GM19035 (cell line): ENCODE results near the gene PCDHA9.
"Not testable (repeated sequence)": the region's sequence is repeated elsewhere in the genome, so short reads cannot be mapped to it uniquely, and the experiment has no call there.

Experiments used
- ATAC-seq: cut with Tn5 transposase; IDR thresholded peaks from one replicate; pipeline ENCODE4 v1.9.1; 2021; ENCODE audit not compliant: unreplicated experiment

The PCDHA9 gene, protein sequence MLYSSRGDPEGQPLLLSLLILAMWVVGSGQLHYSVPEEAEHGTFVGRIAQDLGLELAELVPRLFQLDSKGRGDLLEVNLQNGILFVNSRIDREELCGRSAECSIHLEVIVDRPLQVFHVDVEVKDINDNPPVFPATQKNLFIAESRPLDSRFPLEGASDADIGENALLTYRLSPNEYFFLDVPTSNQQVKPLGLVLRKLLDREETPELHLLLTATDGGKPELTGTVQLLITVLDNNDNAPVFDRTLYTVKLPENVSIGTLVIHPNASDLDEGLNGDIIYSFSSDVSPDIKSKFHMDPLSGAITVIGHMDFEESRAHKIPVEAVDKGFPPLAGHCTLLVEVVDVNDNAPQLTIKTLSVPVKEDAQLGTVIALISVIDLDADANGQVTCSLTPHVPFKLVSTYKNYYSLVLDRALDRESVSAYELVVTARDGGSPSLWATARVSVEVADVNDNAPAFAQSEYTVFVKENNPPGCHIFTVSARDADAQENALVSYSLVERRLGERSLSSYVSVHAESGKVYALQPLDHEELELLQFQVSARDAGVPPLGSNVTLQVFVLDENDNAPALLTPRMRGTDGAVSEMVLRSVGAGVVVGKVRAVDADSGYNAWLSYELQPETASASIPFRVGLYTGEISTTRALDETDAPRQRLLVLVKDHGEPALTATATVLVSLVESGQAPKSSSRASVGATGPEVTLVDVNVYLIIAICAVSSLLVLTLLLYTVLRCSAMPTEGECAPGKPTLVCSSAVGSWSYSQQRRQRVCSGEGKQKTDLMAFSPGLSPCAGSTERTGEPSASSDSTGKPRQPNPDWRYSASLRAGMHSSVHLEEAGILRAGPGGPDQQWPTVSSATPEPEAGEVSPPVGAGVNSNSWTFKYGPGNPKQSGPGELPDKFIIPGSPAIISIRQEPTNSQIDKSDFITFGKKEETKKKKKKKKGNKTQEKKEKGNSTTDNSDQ

DNA sequence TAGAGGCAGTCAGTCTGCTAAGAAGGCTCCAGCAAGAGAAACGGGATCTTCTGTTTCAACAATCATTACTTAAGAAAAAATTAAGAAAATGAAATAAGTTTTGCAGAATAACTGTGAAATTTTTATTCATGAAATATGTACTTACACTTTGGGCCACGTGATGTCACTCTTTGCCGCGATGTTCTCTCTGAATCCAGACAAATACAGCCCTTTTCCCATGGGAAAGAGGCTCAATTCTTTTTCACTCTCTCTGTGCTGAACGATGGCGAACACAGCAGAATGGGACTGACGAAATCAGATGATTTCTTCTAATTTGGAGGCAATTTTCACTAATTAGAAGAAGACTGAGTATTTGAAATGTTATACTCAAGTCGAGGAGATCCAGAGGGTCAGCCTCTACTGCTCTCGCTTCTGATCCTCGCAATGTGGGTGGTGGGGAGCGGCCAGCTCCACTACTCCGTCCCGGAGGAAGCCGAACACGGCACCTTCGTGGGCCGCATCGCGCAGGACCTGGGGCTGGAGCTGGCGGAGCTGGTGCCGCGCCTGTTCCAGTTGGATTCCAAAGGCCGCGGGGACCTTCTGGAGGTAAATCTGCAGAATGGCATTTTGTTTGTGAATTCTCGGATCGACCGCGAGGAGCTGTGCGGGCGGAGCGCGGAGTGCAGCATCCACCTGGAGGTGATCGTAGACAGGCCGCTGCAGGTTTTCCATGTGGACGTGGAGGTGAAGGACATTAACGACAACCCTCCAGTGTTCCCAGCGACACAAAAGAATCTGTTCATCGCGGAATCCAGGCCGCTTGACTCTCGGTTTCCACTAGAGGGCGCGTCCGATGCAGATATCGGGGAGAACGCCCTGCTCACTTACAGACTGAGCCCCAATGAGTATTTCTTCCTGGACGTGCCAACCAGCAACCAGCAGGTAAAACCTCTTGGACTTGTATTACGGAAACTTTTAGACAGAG is at the start of gene PCDHA9:
PCDHA9 (plus strand) TSS at position 244 of the 964 bp plus-strand sequence; CDS start at position 358, 114 bp downstream.
- ATAC-seq = not testable (repeated sequence)

DNA sequence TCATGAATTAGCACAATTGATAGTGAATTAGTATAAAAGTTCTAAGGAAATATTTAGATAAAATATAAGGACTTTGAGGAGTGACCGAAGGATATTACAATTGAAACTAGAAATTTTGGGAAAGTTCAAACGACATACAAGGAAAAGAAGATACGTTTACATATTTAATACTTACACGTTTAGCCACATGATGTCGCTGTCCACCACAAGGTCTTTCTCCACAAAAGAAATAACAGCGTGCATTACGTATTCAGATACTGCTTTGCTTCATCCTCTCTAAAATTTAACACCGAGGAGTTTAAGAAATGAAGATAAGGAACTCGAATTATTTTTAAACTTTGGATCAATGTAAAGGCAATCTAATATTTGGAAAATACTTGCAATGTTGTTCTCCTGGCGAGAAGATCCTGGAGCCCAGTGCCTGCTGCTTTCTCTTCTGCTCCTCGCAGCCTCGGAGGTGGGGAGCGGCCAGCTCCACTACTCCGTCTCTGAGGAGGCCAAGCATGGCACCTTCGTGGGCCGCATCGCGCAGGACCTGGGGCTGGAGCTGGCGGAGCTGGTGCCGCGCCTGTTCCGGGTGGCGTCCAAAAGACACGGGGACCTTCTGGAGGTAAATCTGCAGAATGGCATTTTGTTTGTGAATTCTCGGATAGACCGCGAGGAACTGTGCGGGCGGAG is 47.2 kb upstream of the PCDHA9 start, which contains the start of gene PCDHA3:
PCDHA3 (plus strand) TSS at position 242 of the 678 bp plus-strand sequence.
- ATAC-seq = no peak

GRCh38 chr5:140801494-140801841 is 46.7 kb upstream of the PCDHA9 start:
- ATAC-seq = no peak

- ATAC-seq = not testable (repeated sequence)
Measured at GRCh38 chr5:140802381-140802780, 45.8 kb upstream of the PCDHA9 start.

- no peak for ATAC-seq
Measured at GRCh38 chr5:140802781-140803271, 45.4 kb upstream of the PCDHA9 start.

GRCh38 chr5:140806834-140807775 is 41.1 kb upstream of the PCDHA9 start, which contains the start of gene PCDHA4:
Gene PCDHA4, plus strand, starts transcription at chr5:140807068.
- no peak for ATAC-seq

GRCh38 chr5:140808241-140808888 is 39.8 kb upstream of the PCDHA9 start:
- ATAC-seq = not testable (repeated sequence)

DNA sequence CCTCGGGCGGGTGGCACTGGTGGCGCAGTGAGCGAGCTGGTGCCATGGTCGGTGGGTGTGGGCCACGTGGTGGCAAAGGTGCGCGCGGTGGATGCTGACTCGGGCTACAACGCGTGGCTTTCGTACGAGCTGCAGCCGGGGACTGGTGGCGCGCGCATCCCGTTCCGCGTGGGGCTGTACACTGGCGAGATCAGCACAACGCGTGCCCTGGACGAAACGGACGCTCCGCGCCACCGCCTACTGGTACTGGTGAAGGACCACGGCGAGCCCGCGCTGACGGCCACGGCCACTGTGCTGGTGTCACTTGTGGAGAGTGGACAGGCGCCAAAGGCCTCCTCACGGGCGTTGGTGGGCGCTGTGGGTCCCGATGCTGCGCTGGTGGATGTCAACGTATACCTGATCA is 39.3 kb upstream of the PCDHA9 start:
- ATAC-seq = no peak

DNA sequence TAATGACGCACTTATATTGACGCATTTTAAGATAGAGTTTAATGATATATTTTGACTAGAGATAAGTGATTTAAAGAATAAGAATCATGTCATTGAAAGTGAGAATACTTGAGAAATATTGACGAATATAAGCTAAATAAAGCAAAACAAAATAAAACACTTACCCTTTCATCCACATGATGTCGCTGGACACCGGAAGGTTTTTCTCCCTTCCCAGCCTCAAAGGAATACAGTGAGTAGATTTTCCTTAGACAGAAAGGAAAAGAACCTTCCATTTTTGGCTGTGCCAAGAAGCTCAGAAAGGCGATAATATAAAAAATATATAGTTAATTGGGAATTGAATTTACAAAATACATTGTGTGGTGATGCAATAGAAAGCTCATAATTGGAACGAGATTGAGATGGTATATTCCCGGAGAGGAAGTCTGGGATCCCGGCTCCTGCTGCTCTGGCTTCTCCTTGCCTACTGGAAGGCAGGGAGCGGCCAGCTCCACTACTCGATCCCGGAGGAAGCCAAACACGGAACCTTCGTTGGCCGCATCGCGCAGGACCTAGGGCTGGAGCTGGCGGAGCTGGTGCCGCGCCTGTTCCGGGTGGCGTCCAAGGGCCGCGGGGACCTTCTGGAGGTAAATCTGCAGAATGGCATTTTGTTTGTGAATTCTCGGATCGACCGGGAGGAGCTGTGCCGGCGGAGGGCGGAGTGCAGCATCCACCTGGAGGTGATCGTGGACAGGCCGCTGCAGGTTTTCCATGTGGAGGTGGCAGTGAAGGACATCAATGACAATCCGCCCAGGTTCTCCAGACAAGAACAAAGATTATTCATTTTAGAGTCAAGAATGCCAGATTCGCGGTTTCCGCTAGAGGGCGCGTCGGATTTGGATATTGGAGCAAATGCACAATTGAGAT is 26.6 kb upstream of the PCDHA9 start, which contains the start of gene PCDHA5:
PCDHA5 (plus strand) TSS at position 239 of the 906 bp plus-strand sequence.
- ATAC-seq = no peak

DNA sequence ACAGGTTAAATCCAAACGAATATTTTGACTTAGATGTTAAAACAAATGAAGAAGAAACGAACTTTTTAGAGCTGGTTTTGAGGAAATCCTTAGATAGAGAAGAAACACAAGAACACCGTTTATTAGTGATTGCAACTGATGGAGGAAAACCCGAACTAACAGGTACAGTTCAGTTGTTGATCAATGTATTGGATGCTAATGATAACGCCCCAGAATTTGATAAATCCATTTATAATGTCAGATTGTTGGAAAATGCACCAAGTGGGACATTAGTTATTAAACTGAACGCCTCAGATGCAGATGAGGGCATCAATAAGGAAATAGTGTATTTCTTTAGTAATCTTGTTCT is 25.9 kb upstream of the PCDHA9 start:
- no peak for ATAC-seq

GRCh38 chr5:140822969-140823368 is 25.2 kb upstream of the PCDHA9 start:
- ATAC-seq = not testable (repeated sequence)

DNA sequence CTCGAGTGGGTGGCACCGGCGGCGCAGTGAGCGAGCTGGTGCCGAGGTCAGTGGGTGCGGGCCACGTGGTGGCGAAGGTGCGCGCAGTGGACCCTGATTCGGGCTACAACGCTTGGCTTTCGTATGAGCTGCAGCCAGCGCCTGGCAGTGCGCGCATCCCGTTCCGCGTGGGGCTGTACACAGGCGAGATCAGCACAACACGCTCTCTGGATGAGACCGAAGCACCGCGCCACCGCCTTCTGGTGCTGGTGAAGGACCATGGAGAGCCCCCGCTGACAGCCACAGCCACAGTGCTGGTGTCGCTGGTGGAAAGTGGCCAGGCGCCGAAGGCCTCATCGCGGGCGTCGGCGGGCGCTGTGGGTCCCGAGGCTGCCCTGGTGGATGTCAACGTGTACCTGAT is 24.7 kb upstream of the PCDHA9 start:
- ATAC-seq = no peak

DNA sequence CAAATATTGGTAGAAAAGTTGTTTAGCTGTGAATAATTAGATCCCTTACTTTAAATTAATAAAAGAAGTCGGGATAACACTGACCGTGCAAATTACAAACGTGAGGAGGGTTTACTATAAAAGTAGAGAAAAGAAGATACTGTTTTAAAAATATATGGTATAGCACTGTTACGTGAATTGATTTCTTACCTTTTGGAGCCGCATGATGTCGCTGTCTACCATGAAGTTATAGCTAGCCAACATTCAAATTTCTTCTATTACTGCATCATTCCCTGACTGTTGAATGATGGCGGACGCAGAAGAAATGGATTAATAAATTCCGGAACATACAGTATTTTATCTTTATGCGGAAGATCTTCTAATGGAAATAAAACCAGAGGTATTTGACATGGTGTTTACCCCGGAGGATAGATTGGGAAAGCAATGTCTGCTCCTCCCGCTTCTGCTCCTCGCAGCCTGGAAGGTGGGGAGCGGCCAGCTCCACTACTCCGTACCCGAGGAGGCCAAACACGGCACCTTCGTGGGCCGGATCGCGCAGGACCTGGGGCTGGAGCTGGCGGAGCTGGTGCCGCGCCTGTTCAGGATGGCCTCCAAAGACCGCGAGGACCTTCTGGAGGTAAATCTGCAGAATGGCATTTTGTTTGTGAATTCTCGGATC is 20.3 kb upstream of the PCDHA9 start, which contains the start of gene PCDHA6:
PCDHA6 (plus strand) TSS at position 257 of the 658 bp plus-strand sequence; CDS start at position 389, 132 bp downstream.
- ATAC-seq = no peak

- ATAC-seq = no peak
Measured at GRCh38 chr5:140828362-140828737, 19.8 kb upstream of the PCDHA9 start.

DNA sequence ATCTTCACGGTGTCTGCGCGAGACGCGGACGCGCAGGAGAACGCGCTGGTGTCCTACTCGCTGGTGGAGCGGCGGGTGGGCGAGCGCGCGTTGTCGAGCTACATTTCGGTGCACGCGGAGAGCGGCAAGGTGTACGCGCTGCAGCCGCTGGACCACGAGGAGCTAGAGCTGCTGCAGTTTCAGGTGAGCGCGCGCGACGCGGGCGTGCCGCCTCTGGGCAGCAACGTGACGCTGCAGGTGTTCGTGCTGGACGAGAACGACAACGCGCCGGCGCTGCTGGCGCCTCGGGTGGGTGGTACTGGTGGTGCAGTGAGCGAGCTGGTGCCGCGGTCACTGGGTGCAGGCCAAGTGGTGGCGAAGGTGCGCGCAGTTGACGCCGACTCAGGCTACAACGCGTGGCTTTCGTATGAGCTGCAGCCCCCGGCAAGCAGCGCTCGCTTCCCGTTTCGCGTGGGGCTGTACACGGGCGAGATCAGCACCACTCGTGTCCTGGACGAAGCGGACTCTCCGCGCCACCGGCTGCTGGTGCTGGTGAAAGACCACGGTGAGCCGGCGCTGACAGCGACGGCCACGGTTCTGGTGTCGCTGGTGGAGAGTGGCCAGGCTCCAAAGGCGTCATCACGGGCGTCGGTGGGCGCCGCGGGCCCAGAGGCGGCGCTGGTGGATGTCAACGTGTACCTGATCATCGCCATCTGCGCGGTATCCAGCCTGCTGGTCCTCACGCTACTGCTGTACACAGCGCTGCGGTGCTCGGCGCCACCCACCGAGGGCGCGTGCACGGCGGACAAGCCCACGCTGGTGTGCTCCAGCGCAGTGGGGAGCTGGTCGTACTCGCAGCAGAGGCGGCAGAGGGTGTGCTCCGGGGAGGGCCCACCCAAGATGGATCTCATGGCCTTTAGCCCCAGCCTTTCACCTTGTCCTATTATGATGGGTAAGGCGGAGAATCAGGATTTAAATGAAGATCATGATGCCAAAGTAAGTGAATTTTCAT is 18.4 kb upstream of the PCDHA9 start:
- ATAC-seq = not testable (repeated sequence)
